Tibial artery (tissue), 4 donors: ENCODE data around the gene CXCL17.

Source experiments
- DNase-seq, 2 donors: peaks; one replicate each; pipeline ENCODE4 v3.0.0-alpha.2; 2019
- H3K27ac ChIP-seq, 2 donors: fragments of 200-600 bp; sonication (generic) in 1 of 2; 1 replicate in 1 of 2; 2 replicates in 1 of 2; pipeline ENCODE4 v1.5.1; 2018 to 2019; ENCODE audit warnings: mild to moderate bottlenecking in 1 of 2
- H3K27me3 ChIP-seq, 2 donors: fragments of 200-600 bp; sonication (generic) in 1 of 2; one replicate each; pipeline versions ENCODE4 v1.5.1 to v1.6.0; 2016 to 2019
- H3K36me3 ChIP-seq, 3 donors: fragments of 200-600 bp; sonication (generic) in 2 of 3; one replicate each; pipeline ENCODE4 v1.5.1; 2016 to 2019; ENCODE audit warnings: mild to moderate bottlenecking in 2 of 3
- H3K4me1 ChIP-seq, 4 donors: fragments of 200-600 bp; sonication (generic) in 2 of 4; 1 replicate in 3 of 4; 2 replicates in 1 of 4; pipeline ENCODE4 v1.5.1; 2016 to 2019
- H3K4me3 ChIP-seq, 2 donors: fragments of 200-600 bp; sonication (generic) in 1 of 2; 1 replicate in 1 of 2; 2 replicates in 1 of 2; pipeline ENCODE4 v1.5.1; 2018 to 2019; ENCODE audit warnings: mild to moderate bottlenecking in 2 of 2
- H3K9me3 ChIP-seq, 3 donors: fragments of 200-600 bp; sonication (generic) in 1 of 3; one replicate each; pipeline ENCODE4 v1.5.1; 2016 to 2019
- intact Hi-C: fragments of 100-400 bp; cut with DNase I; formaldehyde crosslinking; loops from one replicate; pipeline ENCODE4 v1.15.0; 2023; ENCODE audit warnings: low total_unique reads
- TF ChIP-seq, protein P1 (sequence below), 2 experiments: fragments of 200-600 bp in 1 of 2; fragments of 450-650 bp in 1 of 2; IDR thresholded peaks; one replicate each; pipeline ENCODE4 v1.5.1; 2017 to 2019; ENCODE audit warnings: antibody characterized with exemption in 2 of 2, mild to moderate bottlenecking in 1 of 2, moderate library complexity in 1 of 2

Gene CXCL17

DNA sequence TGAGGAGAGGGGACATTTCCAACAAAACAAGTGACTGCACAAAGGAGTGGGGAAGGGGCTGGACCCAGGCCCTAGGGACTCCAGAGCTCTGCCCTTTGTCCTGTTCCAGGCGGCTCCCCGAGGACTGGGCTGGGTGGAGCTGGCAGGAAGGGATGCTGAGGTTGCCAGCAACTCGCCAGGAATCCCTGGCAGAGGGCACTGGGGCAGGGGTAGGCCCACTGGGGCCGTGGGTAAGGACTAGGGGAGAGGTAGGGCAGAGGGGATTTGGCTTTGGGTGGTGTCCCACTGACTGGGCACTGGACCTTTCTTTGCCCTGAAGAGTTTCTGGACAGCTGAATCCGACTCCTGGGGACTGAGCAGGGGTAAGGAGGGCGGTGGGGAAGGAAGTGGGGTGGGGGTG, 23.4 kb downstream of the CXCL17 start:
- Histone ChIP-seq H3K27me3 (peaks cover 0 to 31% of the 10 kb centered on the region in 2 donors), H3K4me1 (peaks cover 0 to 19% (median 14%) of the 10 kb centered on the region in 4 donors), H3K36me3 (no peaks in the 10 kb centered on the region), H3K9me3 (no peaks in the 10 kb centered on the region), H3K27ac (no peak overlapping the region), H3K4me3 (no peak overlapping the region)
- TF ChIP-seq, protein P1, sequence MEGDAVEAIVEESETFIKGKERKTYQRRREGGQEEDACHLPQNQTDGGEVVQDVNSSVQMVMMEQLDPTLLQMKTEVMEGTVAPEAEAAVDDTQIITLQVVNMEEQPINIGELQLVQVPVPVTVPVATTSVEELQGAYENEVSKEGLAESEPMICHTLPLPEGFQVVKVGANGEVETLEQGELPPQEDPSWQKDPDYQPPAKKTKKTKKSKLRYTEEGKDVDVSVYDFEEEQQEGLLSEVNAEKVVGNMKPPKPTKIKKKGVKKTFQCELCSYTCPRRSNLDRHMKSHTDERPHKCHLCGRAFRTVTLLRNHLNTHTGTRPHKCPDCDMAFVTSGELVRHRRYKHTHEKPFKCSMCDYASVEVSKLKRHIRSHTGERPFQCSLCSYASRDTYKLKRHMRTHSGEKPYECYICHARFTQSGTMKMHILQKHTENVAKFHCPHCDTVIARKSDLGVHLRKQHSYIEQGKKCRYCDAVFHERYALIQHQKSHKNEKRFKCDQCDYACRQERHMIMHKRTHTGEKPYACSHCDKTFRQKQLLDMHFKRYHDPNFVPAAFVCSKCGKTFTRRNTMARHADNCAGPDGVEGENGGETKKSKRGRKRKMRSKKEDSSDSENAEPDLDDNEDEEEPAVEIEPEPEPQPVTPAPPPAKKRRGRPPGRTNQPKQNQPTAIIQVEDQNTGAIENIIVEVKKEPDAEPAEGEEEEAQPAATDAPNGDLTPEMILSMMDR (IDR thresholded peaks at IDR 0.05): no peak
- intact Hi-C loops: no loop called here
- no peak for DNase-seq

DNA sequence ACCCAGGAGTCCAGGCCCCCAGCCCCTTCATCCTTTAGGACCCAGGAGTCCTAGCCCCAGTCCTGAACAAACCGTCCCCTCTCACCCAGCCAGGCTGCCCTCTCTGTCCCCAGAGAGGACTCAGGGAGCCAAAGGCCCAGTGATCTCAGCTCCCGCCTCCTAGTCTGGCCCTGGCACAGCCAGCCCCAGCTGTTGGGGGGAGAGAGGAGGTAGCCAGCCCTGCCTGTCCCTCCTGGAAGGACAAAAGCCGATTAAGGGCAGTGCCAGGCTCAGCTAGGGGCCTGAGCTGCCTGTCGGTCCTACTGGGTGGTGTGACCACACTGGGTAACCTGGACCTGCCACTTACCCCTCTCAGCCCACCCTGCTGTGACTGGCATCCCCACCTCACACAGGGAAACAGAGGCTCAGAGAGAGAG, 30.1 kb downstream of the CXCL17 start:
- Histone ChIP-seq H3K27ac (no peak overlapping the region), H3K27me3 (no peaks in the 10 kb centered on the region), H3K36me3 (peaks cover 0 to 5% (median 0%) of the 10 kb centered on the region in 3 donors), H3K9me3 (no peaks in the 10 kb centered on the region), H3K4me3 (no peak overlapping the region), H3K4me1 (no peaks in the 10 kb centered on the region)
- TF ChIP-seq, protein P1 (IDR thresholded peaks at IDR 0.05): no peak
- no peak for DNase-seq
- intact Hi-C loops: no loop called here

DNA sequence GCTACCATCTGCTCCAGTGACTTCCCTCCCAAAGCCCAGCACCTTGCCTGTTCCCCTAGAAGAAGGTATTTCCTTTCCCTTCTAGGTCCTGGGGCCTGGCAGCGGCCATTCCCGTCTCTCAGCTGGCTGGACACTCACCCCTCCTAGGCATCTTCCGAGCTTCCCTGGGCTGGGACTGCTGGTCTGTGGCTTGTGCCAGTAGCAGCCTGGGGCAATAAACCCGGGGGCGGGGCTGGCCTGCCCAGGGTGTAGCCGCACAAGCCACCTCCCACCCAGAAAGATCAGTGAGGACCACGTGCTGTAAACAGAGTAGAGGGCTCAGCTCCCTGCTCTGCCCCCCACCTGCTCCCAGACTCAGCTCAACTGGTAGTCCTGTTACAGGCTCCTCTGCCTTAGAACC, 30.5 kb downstream of the CXCL17 start:
- Histone ChIP-seq H3K27me3 (no peaks in the 10 kb centered on the region), H3K27ac (no peak overlapping the region), H3K4me3 (no peak overlapping the region), H3K4me1 (no peaks in the 10 kb centered on the region), H3K9me3 (no peaks in the 10 kb centered on the region), H3K36me3 (peaks cover 0 to 10% (median 0%) of the 10 kb centered on the region in 3 donors)
- no peak for DNase-seq
- TF ChIP-seq, protein P1 (IDR thresholded peaks at IDR 0.05): no peak
- intact Hi-C loops: no loop called here

DNA sequence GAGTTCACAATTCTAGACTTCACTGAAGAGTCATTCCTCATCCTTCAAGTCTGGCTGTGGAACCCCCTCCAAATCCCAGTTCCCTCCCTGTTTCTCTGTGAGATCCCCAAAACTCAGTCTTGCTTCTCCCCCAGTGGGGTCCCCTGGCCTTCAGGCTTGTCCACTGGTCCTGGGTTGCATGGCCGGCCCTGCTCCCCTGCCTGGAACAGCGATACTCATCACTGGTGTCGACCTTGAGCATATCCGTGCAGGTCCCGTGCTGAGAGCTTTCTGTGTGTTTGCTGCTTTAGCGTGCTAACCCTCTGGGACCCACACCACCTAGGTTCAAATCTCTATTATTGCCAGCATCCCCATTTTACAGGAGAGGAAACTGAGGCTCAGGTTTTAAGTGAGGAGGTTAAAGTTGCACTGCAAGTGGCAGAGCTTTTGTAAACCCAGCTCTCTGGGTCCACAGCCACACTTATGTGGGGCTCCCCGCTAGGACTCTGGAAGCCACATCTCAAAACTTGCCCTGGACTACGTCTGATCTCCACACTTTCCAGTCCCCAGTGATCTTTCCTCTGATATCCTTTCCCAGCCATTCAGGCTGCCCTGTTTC, 31.1 kb downstream of the CXCL17 start:
- no peak overlapping the region for H3K4me3 ChIP-seq
- no peaks in the 10 kb centered on the region for H3K9me3 ChIP-seq
- no peaks in the 10 kb centered on the region for H3K4me1 ChIP-seq
- H3K36me3 ChIP-seq: peaks cover 0 to 14% (median 0%) of the 10 kb centered on the region in 3 donors
- no peaks in the 10 kb centered on the region for H3K27me3 ChIP-seq
- no peak overlapping the region for H3K27ac ChIP-seq
- TF ChIP-seq, protein P1 (IDR thresholded peaks at IDR 0.05): no peak
- intact Hi-C loops: no loop called here
- DNase-seq: no peak

DNA sequence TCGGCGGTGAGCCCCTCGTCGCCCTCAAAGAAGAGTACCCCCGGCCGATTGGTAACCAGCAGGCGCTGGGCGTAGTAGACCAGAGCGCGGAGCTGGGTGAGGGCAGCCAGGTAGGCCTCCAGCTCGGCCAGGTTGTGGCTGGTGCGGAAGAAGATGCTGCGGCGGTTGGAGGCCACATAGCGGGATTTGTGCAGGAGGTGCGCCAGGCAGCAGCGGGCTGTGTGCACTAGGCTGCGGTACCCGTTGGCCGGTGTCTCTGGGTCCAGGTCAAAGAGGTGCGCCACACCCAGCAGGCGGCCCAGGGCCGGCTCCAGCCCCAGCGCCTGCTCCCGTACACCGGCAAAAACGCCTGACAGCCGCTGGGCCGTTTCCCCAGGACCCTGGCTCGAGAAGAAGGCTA, 32.4 kb downstream of the CXCL17 start:
- intact Hi-C loops: no loop called here
- no peaks in the 10 kb centered on the region for H3K9me3 ChIP-seq
- no peak for DNase-seq
- no peak overlapping the region for H3K4me3 ChIP-seq
- H3K36me3 ChIP-seq: peaks cover 0 to 14% (median 0%) of the 10 kb centered on the region in 3 donors
- no peak overlapping the region for H3K27ac ChIP-seq
- no peaks in the 10 kb centered on the region for H3K4me1 ChIP-seq
- TF ChIP-seq, protein P1 (IDR thresholded peaks at IDR 0.05): no peak
- H3K27me3 ChIP-seq: no peaks in the 10 kb centered on the region

DNA sequence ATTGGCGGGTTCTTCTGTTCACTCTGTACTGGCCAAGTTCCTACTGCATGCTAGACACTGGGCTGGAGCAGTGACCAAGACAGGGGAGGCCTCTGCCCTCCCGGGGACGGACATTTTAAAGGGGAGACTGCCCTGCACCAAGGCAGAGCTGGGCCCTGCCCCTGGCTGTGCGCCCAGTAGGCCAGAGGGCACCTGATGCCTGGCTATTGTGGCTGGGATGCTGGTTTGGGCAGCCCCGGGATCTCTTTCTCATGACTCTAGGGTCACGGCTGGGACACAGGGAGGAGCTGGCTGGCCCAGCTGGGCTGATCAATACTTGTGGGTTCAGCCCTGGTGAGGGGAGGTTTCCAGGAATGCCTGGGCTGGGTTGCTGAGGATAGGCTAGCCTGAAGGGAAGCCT, 33.3 kb downstream of the CXCL17 start:
- H3K27ac ChIP-seq: no peak overlapping the region
- no peak for DNase-seq
- H3K36me3 ChIP-seq: peaks cover 0 to 14% (median 0%) of the 10 kb centered on the region in 3 donors
- intact Hi-C loops: no loop called here
- H3K4me1 ChIP-seq: no peaks in the 10 kb centered on the region
- no peaks in the 10 kb centered on the region for H3K9me3 ChIP-seq
- no peaks in the 10 kb centered on the region for H3K27me3 ChIP-seq
- TF ChIP-seq, protein P1 (IDR thresholded peaks at IDR 0.05): no peak
- no peak overlapping the region for H3K4me3 ChIP-seq
